Measurements from ENCODE around the gene EXOC3L4. TPM values are rescaled to one million over a fixed set of nuclear protein-coding genes. Genes with fewer than 3 reads are reported as not detected.

Gene EXOC3L4
- total RNA-seq, 6 experiments from 2014 or later: 0.45 TPM; not detected in 5

DNA sequence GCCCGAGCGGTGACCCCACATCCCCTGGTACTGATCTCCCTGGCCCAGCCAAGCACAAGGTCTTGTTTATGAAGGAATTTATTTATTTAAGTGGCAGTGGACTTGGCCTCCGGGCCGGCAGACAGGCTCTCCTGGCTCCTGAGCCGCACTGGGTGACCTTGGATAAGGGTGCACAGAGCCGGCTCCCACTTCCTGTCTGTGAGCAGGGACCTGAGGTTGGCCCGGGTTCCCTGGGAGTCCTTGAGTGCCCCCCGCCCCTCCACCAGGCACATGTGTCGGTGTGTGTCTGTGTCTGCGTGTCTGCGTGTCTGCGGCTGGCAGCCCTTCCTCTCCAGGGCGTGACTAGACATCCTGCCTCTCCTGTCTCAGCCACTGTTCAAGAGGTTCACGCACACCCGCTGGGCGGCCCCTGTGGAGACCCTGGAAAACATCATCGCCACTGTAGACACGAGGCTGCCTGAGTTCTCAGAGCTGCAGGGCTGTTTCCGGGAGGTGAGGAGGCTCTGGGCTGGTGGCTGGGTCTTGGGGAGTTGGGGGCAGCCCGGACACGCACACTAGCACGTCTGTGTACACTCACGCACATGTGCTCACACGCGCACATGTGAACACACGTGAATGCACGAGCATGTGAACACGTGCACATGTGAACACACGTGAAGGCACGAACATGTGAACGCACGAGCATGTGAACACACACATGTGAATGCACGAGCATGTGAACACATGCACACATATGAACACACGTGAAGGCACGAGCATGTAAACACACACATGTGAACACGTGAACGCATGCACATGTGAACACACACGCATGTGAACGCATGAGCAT, 38.1 kb downstream of the EXOC3L4 start:
- Mint-ChIP-seq H3K27me3 (ENCODE audit: insufficient read depth) (no peaks in the 10 kb centered on the region; the same call in none of the 2 replicates), H3K36me3 (ENCODE audit: low read depth) (peaks cover 20% of the 10 kb centered on the region), H3K4me1 (ENCODE audit: low read depth) (peaks cover 33% of the 10 kb centered on the region), H3K9me3 (no peaks in the 10 kb centered on the region), H3K27ac (no peak overlapping the region), H3K4me3 (no peak overlapping the region)
- no peak for DNase-seq
- TF ChIP-seq, protein P1, sequence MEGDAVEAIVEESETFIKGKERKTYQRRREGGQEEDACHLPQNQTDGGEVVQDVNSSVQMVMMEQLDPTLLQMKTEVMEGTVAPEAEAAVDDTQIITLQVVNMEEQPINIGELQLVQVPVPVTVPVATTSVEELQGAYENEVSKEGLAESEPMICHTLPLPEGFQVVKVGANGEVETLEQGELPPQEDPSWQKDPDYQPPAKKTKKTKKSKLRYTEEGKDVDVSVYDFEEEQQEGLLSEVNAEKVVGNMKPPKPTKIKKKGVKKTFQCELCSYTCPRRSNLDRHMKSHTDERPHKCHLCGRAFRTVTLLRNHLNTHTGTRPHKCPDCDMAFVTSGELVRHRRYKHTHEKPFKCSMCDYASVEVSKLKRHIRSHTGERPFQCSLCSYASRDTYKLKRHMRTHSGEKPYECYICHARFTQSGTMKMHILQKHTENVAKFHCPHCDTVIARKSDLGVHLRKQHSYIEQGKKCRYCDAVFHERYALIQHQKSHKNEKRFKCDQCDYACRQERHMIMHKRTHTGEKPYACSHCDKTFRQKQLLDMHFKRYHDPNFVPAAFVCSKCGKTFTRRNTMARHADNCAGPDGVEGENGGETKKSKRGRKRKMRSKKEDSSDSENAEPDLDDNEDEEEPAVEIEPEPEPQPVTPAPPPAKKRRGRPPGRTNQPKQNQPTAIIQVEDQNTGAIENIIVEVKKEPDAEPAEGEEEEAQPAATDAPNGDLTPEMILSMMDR (IDR thresholded peaks at IDR 0.05): no peak

DNA sequence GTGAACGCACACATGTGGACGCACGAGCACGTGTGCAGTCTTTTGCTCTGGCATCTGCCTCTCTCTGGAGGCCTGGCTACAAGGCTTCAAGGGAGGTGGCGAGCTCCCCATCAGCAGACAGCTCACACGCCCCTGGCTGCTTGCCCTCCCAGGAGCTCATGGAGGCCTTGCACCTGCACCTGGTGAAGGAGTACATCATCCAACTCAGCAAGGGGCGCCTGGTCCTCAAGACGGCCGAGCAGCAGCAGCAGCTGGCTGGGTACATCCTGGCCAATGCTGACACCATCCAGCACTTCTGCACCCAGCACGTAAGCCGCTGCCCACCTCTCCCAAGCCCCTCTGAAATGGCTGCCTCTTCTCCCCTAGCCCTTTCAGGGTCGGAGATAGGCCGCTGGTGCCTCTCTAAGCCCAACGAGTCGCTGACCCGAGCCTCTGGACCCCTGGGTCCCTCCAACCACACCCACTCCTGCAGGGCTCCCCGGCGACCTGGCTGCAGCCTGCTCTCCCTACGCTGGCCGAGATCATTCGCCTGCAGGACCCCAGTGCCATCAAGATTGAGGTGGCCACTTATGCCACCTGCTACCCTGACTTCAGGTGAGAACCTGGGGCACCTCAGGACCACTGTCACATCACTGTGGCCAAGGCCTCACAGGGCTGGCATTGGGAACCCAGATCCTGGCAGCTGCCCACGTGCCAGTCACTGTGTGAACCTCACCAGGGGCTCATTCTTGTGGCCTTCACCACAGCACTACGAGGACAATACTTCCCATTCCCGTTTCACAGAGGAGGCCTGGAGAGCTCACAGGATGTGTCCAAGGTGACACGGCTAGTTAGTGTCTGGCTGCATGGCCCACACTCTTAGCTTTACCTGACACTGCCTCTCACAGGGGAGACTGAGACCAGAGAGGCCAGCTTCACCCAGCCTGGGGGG, 39.0 kb downstream of the EXOC3L4 start:
- TF ChIP-seq, protein P1 (IDR thresholded peaks at IDR 0.05): no peak
- Mint-ChIP-seq H3K4me1 (ENCODE audit: low read depth) (peaks cover 25% of the 10 kb centered on the region), H3K27ac (no peak overlapping the region), H3K4me3 (no peak overlapping the region), H3K27me3 (ENCODE audit: insufficient read depth) (no peaks in the 10 kb centered on the region; the same call in none of the 2 replicates), H3K36me3 (ENCODE audit: low read depth) (peaks cover 20% of the 10 kb centered on the region), H3K9me3 (no peaks in the 10 kb centered on the region)
- no peak for DNase-seq

DNA sequence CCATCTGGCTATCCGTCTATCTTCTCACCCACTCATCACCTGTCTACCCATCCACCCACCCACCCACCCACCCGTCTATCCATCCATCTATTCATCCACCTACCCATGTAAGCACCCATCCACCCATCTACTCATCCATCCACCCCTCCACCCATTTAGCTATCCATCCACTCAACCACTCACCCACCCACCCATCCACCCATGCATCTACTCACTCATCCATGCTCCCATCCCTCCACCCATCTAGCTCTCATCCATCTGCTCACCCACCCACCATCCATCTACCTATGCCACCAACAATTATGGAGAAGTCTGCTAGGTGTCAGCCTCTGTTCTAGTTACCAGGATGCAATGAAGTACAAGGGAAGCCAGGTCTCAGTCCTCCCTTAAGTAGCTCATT, 39.9 kb downstream of the EXOC3L4 start:
- TF ChIP-seq, protein P1 (IDR thresholded peaks at IDR 0.05): no peak
- Mint-ChIP-seq H3K9me3 (no peaks in the 10 kb centered on the region), H3K27ac (no peak overlapping the region), H3K27me3 (ENCODE audit: insufficient read depth) (no peaks in the 10 kb centered on the region; the same call in none of the 2 replicates), H3K4me3 (no peak overlapping the region), H3K36me3 (ENCODE audit: low read depth) (peaks cover 20% of the 10 kb centered on the region), H3K4me1 (ENCODE audit: low read depth) (peaks cover 16% of the 10 kb centered on the region)
- no peak for DNase-seq

- DNase-seq: no peak
- Mint-ChIP-seq H3K36me3 (ENCODE audit: low read depth) (peaks cover 20% of the 10 kb centered on the region), H3K27ac (no peak overlapping the region), H3K4me1 (ENCODE audit: low read depth) (peaks cover 15% of the 10 kb centered on the region), H3K9me3 (no peaks in the 10 kb centered on the region), H3K4me3 (no peak overlapping the region), H3K27me3 (ENCODE audit: insufficient read depth) (no peaks in the 10 kb centered on the region; the same call in 1 of the 2 replicates)
- TF ChIP-seq, protein P1 (IDR thresholded peaks at IDR 0.05): no peak
Measured at GRCh38 chr14:103134919-103135318, 40.4 kb downstream of the EXOC3L4 start.

GRCh38 chr14:103135333-103136260, 41.1 kb downstream of the EXOC3L4 start:
- Mint-ChIP-seq H3K27me3 (ENCODE audit: insufficient read depth) (no peaks in the 10 kb centered on the region; the same call in 1 of the 2 replicates), H3K4me1 (ENCODE audit: low read depth) (peaks cover 19% of the 10 kb centered on the region), H3K4me3 (no peak overlapping the region), H3K9me3 (no peaks in the 10 kb centered on the region), H3K27ac (peak overlapping the region; percentile 96), H3K36me3 (ENCODE audit: low read depth) (peaks cover 20% of the 10 kb centered on the region)
- DNase-seq: no peak
- TF ChIP-seq, protein P1 (IDR thresholded peaks at IDR 0.05): no peak
